ES-I3 (cell line): ENCODE data around the gene NPHP4.

Source experiments
- H3K36me3 ChIP-seq: 2 replicates; pipeline ENCODE4 v1.6.1; 2013; ENCODE audit warnings: mild to moderate bottlenecking, low read length, control low read depth, moderate library complexity; ENCODE audit not compliant: insufficient read depth
- H3K4me1 ChIP-seq: 2 replicates; pipeline ENCODE4 v1.6.1; 2013; ENCODE audit warnings: mild to moderate bottlenecking, control low read depth, low read length; ENCODE audit not compliant: insufficient read depth
- H3K9ac ChIP-seq: 2 replicates; pipeline ENCODE4 v1.6.1; 2013; ENCODE audit warnings: low read depth, mild to moderate bottlenecking, low read length, moderate library complexity
- H3K9me3 ChIP-seq: 2 replicates; pipeline ENCODE4 v1.6.1; 2013; ENCODE audit warnings: mild to moderate bottlenecking, low read length, moderate library complexity; ENCODE audit not compliant: control insufficient read depth, insufficient read depth

Gene NPHP4

GRCh38 chr1:5913078-5913845 lies 79.0 kb downstream of the NPHP4 start:
- no peak overlapping the region for H3K9ac ChIP-seq
- no peaks in the 10 kb centered on the region; the same call in 1 of the 2 replicates for H3K4me1 ChIP-seq
- no peaks in the 10 kb centered on the region for H3K9me3 ChIP-seq
- no peaks in the 10 kb centered on the region for H3K36me3 ChIP-seq

DNA sequence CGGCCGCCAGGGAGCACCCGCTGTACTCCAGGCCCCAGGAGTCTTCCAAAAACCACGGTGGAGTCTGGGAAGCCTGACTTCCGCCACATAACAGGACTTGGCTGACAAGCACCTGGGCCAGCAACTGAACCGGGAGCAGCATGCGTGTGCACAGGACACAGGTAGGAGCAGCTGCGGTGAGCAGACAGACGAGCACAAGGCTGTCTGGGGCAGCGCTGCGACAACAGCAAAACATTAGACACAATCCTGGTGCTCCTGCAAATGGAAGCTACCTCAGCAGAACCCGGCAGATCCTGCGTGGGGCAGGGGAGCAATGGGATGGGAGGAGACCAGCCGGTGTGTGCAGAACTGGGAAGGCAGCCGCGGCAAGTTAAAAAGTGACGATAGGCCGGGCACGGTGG lies 80.4 kb downstream of the NPHP4 start:
- H3K9ac ChIP-seq = no peak overlapping the region
- H3K4me1 ChIP-seq = no peaks in the 10 kb centered on the region; the same call in 1 of the 2 replicates
- H3K36me3 ChIP-seq = no peaks in the 10 kb centered on the region
- no peaks in the 10 kb centered on the region for H3K9me3 ChIP-seq

DNA sequence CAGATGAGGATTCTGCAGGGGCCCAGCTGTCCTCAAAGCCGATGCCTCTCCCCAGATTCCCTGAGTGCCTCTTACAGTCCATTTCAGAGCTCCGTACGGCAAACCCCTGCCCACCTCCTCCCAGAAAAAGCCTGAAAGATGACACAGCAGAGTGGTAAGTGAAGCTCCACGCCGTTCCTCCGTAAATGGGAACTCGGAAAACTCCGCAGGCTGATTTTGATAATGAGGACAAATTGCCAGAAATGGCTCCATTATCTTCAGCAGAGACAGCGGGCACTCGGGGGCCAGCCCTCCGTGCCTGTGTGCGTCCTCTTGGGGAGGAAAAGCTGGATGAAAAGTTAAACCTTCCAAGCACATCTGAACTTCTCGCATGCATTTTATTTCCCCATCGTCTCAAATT lies 81.1 kb downstream of the NPHP4 start:
- H3K9me3 ChIP-seq = no peaks in the 10 kb centered on the region
- no peaks in the 10 kb centered on the region for H3K36me3 ChIP-seq
- H3K4me1 ChIP-seq = no peaks in the 10 kb centered on the region; the same call in 1 of the 2 replicates
- H3K9ac ChIP-seq = no peak overlapping the region

DNA sequence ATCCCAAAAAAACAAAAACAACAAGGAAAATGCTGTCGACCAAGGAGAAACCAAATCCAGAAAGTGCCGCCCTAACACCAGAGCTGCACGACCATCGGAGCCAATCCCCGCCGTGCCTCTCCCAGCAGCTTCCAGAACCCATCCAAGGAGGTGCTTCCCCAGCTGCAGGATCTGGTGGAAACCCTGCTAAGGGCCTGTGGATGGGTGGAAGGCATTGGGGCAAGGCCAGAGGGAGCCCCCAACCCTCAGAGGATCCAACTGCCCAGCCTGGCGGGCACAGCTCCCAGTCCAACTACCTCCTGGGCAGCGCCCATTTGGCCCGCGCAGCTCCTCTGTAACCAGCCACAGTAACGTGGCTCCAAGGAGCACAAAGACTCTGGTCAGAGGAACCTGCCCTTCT lies 81.6 kb downstream of the NPHP4 start:
- no peak overlapping the region for H3K9ac ChIP-seq
- no peaks in the 10 kb centered on the region for H3K9me3 ChIP-seq
- no peaks in the 10 kb centered on the region; the same call in 1 of the 2 replicates for H3K4me1 ChIP-seq
- no peaks in the 10 kb centered on the region for H3K36me3 ChIP-seq

DNA sequence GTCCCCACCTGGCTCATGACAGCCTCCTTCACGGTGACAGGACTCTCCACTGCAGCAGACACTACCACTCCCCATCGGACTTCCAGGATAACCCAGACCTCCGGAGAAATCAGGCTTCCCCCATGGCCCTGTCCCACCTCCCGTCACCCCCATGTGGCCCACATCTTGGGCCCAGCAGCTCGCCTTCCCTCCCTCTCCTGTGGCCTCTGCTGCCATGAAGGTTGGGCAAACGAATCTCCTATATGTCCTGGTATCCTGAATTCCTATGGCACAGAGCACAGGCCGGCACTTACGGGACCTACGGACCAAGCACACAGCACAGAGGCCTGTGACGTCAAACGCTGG lies 82.0 kb downstream of the NPHP4 start:
- Histone ChIP-seq H3K9ac (no peak overlapping the region), H3K36me3 (no peaks in the 10 kb centered on the region), H3K4me1 (no peaks in the 10 kb centered on the region), H3K9me3 (no peaks in the 10 kb centered on the region)

GRCh38 chr1:5909576-5910275 lies 82.5 kb downstream of the NPHP4 start:
- H3K9me3 ChIP-seq = no peaks in the 10 kb centered on the region
- no peaks in the 10 kb centered on the region for H3K4me1 ChIP-seq
- H3K36me3 ChIP-seq = no peaks in the 10 kb centered on the region
- no peak overlapping the region for H3K9ac ChIP-seq

DNA sequence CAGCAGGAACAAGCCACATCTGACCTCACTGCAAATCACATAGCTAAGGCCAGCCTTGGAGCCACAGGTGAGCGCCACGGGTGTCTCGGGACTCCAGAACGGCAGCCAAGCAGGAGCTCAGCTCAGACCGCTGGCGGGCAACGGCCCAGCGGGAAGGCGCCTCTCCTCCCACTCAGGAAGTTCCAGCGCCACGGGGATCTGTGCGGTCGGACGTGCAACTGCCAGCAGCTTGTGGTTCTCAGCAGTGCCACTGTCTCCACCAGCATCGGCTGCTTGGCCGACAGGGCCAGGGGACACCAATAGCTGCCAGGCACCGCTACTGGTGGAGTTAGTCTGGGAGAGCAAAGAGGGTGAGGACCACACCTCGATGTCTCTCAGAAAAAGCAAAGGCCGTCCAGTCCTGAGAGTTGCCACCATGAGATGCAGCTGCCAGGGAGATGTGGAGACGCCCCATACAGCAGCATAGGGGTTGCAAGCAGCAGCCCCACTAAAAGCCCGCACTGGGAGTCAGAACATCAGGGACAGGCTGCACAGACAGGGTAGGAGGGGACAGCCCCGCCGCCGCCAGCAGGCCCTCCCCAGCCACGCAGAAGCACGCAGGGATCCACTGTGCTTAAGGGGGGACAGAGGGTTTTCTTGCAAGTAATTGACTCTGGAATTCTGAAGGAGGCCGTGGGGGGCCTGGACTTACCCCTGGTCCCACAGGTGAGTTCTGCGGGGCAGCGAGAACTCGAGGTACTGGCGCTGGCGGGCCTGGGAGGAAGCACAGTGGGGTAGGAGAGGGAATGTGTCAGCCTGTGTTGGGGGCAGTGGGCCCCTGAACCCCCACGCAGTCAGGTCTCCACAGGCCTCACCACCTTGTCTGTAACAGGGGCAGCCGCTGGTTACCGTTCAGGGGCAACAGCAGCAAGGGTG lies 83.5 kb downstream of the NPHP4 start:
- Histone ChIP-seq H3K36me3 (no peaks in the 10 kb centered on the region), H3K4me1 (no peaks in the 10 kb centered on the region), H3K9me3 (no peaks in the 10 kb centered on the region), H3K9ac (no peak overlapping the region)

- Histone ChIP-seq H3K9ac (no peak overlapping the region), H3K4me1 (no peaks in the 10 kb centered on the region), H3K9me3 (no peaks in the 10 kb centered on the region), H3K36me3 (no peaks in the 10 kb centered on the region)
Observed at GRCh38 chr1:5907966-5908365, 84.3 kb downstream of the NPHP4 start.

DNA sequence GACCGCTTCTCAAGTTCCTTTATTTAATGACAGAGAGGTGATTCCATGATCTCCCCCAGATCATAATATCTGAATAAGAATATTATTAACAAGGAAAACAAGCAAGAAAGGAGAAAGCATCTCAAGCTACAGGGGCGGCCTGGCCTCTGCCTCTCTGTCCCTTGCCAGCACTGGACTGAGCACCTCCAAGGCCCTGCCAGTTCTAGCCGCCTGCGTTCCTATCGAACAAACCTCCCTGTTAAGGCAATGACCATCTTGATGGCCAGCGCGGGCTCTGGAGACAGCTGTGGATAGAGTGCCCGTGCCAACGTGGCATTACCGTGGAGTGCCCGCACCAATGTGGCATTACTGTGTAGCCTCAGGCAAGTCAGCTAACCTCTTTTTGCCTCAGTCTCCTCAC lies 84.8 kb downstream of the NPHP4 start:
- no peaks in the 10 kb centered on the region for H3K9me3 ChIP-seq
- no peaks in the 10 kb centered on the region for H3K4me1 ChIP-seq
- H3K9ac ChIP-seq = no peak overlapping the region
- H3K36me3 ChIP-seq = no peaks in the 10 kb centered on the region

DNA sequence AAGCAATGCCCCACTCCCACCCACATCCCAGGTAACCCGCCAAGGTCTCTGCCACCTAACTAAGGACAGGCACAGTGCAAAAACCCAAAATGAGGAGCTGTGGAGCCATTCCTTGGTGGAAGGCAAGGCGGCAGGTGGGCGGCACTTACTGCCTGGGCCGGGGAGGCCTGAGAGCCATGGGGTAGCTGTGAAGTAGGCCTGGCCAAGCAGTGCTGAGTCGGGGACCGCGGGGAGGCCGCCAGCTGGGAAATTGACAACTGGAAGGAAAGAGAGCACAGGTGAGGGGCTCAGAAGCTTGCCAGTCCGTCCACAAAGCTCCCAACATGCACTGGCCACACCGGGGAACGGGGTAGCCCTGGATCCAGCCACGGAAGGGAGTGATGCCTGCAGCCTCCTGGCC lies 85.3 kb downstream of the NPHP4 start:
- Histone ChIP-seq H3K9ac (no peak overlapping the region), H3K4me1 (peaks cover 3% of the 10 kb centered on the region; the same call in 1 of the 2 replicates), H3K9me3 (no peaks in the 10 kb centered on the region), H3K36me3 (no peaks in the 10 kb centered on the region)

DNA sequence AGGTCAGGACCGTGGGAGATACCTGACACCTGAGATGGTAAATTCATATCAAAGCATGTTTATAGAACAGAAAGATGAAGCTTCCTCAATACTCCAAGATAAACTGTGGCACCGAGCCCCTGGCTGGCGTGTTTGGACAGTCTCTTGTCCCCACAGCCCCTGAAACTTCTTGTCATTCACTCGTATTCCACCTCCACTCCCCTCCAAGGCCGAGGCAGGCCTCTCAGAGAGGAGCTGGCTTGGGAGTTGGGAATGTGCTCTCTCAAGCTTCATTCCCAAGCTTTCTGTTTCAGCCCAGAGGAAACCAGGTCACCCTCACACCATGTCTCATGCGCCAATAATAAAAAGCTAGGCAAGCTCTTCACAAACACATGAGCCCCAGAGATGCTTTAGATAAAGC lies 86.1 kb downstream of the NPHP4 start:
- H3K36me3 ChIP-seq = no peaks in the 10 kb centered on the region
- H3K9me3 ChIP-seq = no peaks in the 10 kb centered on the region
- peaks cover 8% of the 10 kb centered on the region; the same call in 1 of the 2 replicates for H3K4me1 ChIP-seq
- no peak overlapping the region for H3K9ac ChIP-seq

- H3K4me1 ChIP-seq = peaks cover 8% of the 10 kb centered on the region; the same call in 1 of the 2 replicates
- H3K36me3 ChIP-seq = no peaks in the 10 kb centered on the region
- H3K9ac ChIP-seq = no peak overlapping the region
- no peaks in the 10 kb centered on the region for H3K9me3 ChIP-seq
Observed at GRCh38 chr1:5905436-5905835, 86.8 kb downstream of the NPHP4 start.

- no peaks in the 10 kb centered on the region for H3K36me3 ChIP-seq
- peaks cover 8% of the 10 kb centered on the region; the same call in 1 of the 2 replicates for H3K4me1 ChIP-seq
- H3K9ac ChIP-seq = no peak overlapping the region
- H3K9me3 ChIP-seq = no peaks in the 10 kb centered on the region
Observed at GRCh38 chr1:5904551-5904950, 87.7 kb downstream of the NPHP4 start.

DNA sequence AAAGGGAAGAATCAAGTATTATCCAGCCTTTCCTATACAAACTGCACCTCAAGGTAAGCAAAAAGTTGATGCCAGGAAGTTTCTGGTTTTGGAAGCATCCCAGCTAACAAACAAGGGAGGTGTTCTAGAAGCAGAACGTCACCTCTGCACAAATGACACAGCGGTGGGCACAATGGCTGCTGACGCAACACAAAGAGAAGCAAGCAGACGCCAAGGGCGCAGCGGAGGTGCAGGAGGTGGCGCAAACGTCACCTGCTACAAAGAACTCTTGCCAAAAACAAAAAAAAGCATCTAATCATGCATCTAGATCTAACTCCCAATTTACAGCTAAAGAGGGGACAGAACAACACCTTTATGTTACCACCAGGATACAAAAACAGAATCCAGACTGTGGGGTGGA lies 88.5 kb downstream of the NPHP4 start:
- Histone ChIP-seq H3K9me3 (no peaks in the 10 kb centered on the region), H3K36me3 (no peaks in the 10 kb centered on the region)

More for the DNA sequence above, 88.5 kb downstream of the NPHP4 start:
- Histone ChIP-seq H3K4me1 (peaks cover 8% of the 10 kb centered on the region; the same call in 1 of the 2 replicates), H3K9ac (no peak overlapping the region)
